Bronchial epithelial cell (primary cell): Measurements from ENCODE around the gene LMNTD2. TPM values are rescaled to one million over a fixed set of nuclear protein-coding genes. Genes with fewer than 3 reads are reported as not detected.

Source experiments
- DNase-seq: peaks from one replicate; pipeline ENCODE4 v3.0.0-alpha.2; 2010; ENCODE audit warnings: low read depth
- FAIRE-seq: peaks from 2 replicates; lab custom pipeline; 2011; peaks lifted over from hg19 to GRCh38; lab: Jason Lieb, UNC
- H3K27me3 ChIP-seq: 2 replicates; pipeline ENCODE4 v1.5.1; 2011; ENCODE audit warnings: low read length; ENCODE audit not compliant: control insufficient read depth, insufficient read depth
- H3K36me3 ChIP-seq: 2 replicates; pipeline ENCODE4 v1.5.1; 2011; ENCODE audit warnings: low read length; ENCODE audit not compliant: control insufficient read depth, insufficient read depth
- H3K4me3 ChIP-seq: 2 replicates; pipeline ENCODE4 v1.5.1; 2011; ENCODE audit warnings: mild to moderate bottlenecking, low read depth, low read length, control low read depth
- CTCF ChIP-seq: IDR thresholded peaks from 2 replicates; pipeline ENCODE4 v1.5.1; 2011; ENCODE audit warnings: mild to moderate bottlenecking, moderate library complexity, low read length, control low read depth, inconsistent platforms; ENCODE audit not compliant: insufficient read depth, severe bottlenecking
- total RNA-seq: library from RNA; depleted of rRNA; stranded (reverse); fragments of >200 nt; gene quantifications from 2 replicates; pipeline ENCODE4 v1.2.1, GENCODE V29; 2014

Gene LMNTD2
- total RNA-seq, 1 donor from 2014 or later = 1.1 TPM

- DNase-seq (no peak), FAIRE-seq (no peak)
- peak overlapping the region; percentile 87 for H3K4me3 ChIP-seq
- no peak for TF ChIP-seq CTCF
- H3K27me3 ChIP-seq = no peaks in the 10 kb centered on the region
- peaks cover 29% of the 10 kb centered on the region for H3K36me3 ChIP-seq
Observed at GRCh38 chr11:535210-535518, 25.4 kb downstream of the LMNTD2 start.

DNA sequence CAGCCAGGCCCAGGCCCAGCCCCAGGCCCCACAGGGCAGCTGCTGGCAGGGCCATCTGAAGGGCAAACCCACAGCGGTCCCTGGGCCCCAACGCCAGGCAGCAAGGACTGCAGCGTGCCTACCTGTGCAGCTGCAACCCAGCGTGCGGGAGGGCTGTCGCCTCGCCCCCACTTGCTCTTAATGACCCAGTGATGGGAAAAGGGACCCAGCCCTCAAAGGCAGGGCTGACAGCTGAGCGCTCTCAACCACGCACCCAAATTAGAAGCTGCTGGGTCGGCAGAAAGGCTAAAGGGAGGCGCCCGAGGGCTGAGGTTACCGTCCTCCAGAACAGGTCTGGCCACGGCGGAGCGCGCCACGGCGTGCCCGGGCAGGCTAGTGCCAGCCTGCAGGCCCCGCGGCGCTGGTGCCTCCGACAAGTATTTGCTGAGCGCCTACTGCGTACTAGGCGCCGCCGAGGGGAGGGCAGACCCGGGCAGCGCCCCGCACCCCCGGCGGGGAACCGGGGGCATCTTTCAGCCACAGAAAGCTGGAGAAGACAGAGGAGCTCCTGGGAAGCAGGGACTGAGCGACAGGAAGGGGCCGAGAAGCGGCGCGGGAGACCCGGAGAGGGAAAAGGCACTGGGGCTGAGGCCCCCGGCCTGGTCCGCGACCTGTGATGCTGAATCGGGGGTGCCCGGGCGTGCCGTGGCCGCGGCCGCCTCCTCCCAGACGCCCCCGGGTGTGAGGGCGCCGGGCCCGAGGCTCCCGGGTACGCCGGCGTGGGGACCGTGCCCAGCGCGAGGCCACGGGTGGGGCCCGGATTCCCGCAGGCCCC, 25.9 kb downstream of the LMNTD2 start:
- TF ChIP-seq CTCF = peak; percentile 12
- Histone ChIP-seq H3K27me3 (no peaks in the 10 kb centered on the region), H3K36me3 (peaks cover 29% of the 10 kb centered on the region), H3K4me3 (peak overlapping the region; percentile 87)
- peak; percentile 89 for DNase-seq
- FAIRE-seq = no peak

- no peaks in the 10 kb centered on the region for H3K27me3 ChIP-seq
- FAIRE-seq = no peak
- no peak for DNase-seq
- TF ChIP-seq CTCF = no peak
- H3K36me3 ChIP-seq = peaks cover 29% of the 10 kb centered on the region
- peak overlapping the region; percentile 87 for H3K4me3 ChIP-seq
Observed at GRCh38 chr11:533586-534395, 26.7 kb downstream of the LMNTD2 start.

GRCh38 chr11:532986-533585, 27.5 kb downstream of the LMNTD2 start:
- TF ChIP-seq CTCF = no peak
- FAIRE-seq = no peak

DNA sequence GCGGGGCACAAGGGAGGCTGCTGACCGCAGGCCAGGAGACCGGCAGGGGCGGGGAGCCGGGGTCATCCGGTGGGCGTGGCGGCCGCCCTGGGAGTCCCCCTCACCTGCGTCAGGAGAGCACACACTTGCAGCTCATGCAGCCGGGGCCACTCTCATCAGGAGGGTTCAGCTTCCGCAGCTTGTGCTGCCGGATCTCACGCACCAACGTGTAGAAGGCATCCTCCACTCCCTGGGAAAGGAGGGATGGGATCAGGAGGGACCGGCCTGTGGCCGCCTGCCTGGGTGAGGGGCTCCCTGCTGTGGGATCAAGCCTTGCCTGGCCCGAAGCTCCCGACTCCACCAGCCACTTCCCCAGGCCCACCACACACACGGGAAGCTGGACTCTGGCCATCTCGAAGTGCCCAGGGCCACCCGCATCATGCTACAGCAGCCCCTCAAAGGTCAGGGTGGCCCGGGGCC, 28.0 kb downstream of the LMNTD2 start:
- no peak for TF ChIP-seq CTCF
- DNase-seq = no peak
- no peak for FAIRE-seq

More at GRCh38 chr11:532986-533585, 27.5 kb downstream of the LMNTD2 start:
- H3K36me3 ChIP-seq = peaks cover 29% of the 10 kb centered on the region
- no peaks in the 10 kb centered on the region for H3K27me3 ChIP-seq
- no peak overlapping the region for H3K4me3 ChIP-seq
- DNase-seq = no peak

More for the DNA sequence above, 28.0 kb downstream of the LMNTD2 start:
- peaks cover 29% of the 10 kb centered on the region for H3K36me3 ChIP-seq
- H3K27me3 ChIP-seq = no peaks in the 10 kb centered on the region
- no peak overlapping the region for H3K4me3 ChIP-seq
